Left ventricle myocardium inferior (tissue), 1 donor: ENCODE measurements around the gene ADD3. TPM values are rescaled to one million over a fixed set of nuclear protein-coding genes. Genes with fewer than 3 reads are reported as not detected.
A peak's percentile ranks its signal among the peaks of the same experiment; 100 is the strongest.

Experiments
- DNase-seq: peaks from one replicate; pipeline ENCODE4 v3.0.0-alpha.2; 2020
- H3K27ac ChIP-seq: fragments of 200-600 bp; replicated peaks from 2 replicates; pipeline ENCODE4 v1.8.0; 2021
- H3K27me3 ChIP-seq: fragments of 200-600 bp; 2 replicates; pipeline ENCODE4 v1.8.0; 2021; ENCODE audit warnings: low read depth
- H3K36me3 ChIP-seq: fragments of 200-600 bp; 2 replicates; pipeline ENCODE4 v1.8.0; 2021
- H3K4me1 ChIP-seq: fragments of 200-600 bp; 2 replicates; pipeline ENCODE4 v1.8.0; 2021
- H3K4me3 ChIP-seq: fragments of 200-600 bp; 2 replicates; pipeline ENCODE4 v1.8.0; 2021; ENCODE audit warnings: mild to moderate bottlenecking, moderate library complexity
- H3K9me3 ChIP-seq: fragments of 200-600 bp; replicated peaks from 2 replicates; pipeline ENCODE4 v1.8.0; 2021
- intact Hi-C: fragments of 100-400 bp; cut with micrococcal nuclease; formaldehyde crosslinking; loops from one replicate; pipeline ENCODE4 v1.11.0; 2022
- long read RNA-seq: library from polyadenylated mRNA; unstranded; transcript quantifications from one replicate; pipeline ENCODE4 v2.0.0, GENCODE V29; 2021
- total RNA-seq: library from RNA; stranded (reverse); fragmentation: NEBNext Ultra II Directional; extraction: Animal tissue kit (Norgen Biotek cat#: 25700); gene quantifications from one replicate; pipeline ENCODE4 v1.2.1, GENCODE V29; 2021
- TF ChIP-seq, protein P1 (sequence below): fragments of 200-600 bp; IDR thresholded peaks from 2 replicates; pipeline ENCODE4 v1.8.0; 2021; ENCODE audit warnings: antibody characterized with exemption, mild to moderate bottlenecking, borderline replicate concordance
- donor health status: DM: no; HTN: yes; CAD: no; lungs with severe emphysema.

The ADD3 gene
- total RNA-seq: 113 TPM
- long read RNA-seq, full-length matches to known transcripts: 201 of 252 reads
- long read RNA-seq, partial matches to known transcripts: 14 of 252 reads
- long read RNA-seq, other reads (novel, unspliced or antisense): 37 of 252 reads

DNA sequence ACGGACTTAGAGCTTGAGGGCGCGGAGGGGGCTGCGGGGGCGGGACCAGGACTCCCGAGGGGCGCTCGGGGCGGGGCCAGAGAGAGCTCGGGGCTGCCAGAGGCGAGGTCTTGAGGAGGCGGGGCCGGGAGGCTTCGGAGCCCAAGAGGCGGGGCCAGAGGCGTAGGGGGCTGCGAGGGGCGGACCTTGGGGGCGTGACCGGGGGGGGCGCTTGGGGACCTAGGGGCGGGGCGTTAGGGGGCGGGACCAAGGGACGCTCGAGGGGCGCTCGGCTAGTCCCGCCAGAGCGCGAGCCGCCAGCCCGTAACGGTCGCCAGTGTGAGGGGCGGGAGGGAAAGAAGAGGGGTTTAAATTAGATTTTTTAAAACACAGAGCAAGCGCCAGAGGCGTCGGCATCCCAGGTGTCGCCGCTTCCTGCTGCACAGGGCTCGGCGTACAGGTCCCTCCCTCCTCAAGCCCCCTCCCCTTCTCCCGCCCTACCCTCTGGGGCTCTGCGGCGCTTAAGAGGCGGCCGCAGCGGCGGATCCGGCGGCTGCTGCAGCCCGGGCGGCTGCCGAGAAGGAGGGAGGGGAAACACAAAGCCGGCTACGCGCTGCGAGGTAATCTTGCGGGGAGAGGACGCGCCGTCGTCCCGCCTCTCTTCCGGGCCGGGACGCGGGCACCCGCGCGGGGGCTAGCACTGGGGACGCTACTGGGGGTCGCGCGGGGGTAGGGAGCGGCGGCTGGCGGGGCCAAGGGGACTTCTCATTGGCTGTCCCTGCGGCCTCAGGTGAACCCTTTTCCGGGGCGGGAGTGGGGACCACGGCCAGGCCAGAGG lies at the start of gene ADD3:
Gene ADD3, plus strand, starts transcription at position 284 of the 817 bp plus-strand sequence. CDS start 92,670 bp downstream, outside the sequence.
- Histone ChIP-seq H3K27me3 (no peaks in the 10 kb centered on the region), H3K9me3 (no peaks in the 10 kb centered on the region), H3K36me3 (no peaks in the 10 kb centered on the region), H3K4me1 (peaks cover 88% of the 10 kb centered on the region), H3K4me3 (peak within 1 kb of the TSS; percentile 93), H3K27ac (peak within 1 kb of the TSS; percentile 99)
- peak; percentile 96 for DNase-seq
- intact Hi-C loops: loop anchor here (5.0 kb wide), 1 partner anchor 111 kb away; no protein-coding TSS in a partner anchor
- TF ChIP-seq, protein P1, sequence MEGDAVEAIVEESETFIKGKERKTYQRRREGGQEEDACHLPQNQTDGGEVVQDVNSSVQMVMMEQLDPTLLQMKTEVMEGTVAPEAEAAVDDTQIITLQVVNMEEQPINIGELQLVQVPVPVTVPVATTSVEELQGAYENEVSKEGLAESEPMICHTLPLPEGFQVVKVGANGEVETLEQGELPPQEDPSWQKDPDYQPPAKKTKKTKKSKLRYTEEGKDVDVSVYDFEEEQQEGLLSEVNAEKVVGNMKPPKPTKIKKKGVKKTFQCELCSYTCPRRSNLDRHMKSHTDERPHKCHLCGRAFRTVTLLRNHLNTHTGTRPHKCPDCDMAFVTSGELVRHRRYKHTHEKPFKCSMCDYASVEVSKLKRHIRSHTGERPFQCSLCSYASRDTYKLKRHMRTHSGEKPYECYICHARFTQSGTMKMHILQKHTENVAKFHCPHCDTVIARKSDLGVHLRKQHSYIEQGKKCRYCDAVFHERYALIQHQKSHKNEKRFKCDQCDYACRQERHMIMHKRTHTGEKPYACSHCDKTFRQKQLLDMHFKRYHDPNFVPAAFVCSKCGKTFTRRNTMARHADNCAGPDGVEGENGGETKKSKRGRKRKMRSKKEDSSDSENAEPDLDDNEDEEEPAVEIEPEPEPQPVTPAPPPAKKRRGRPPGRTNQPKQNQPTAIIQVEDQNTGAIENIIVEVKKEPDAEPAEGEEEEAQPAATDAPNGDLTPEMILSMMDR: no peak

- TF ChIP-seq, protein P1: no peak
Measured at GRCh38 chr10:109958059-109958458, 49.7 kb upstream of the ADD3 start.

GRCh38 chr10:109959259-109960145 lies 48.3 kb upstream of the ADD3 start:
- Histone ChIP-seq H3K4me3 (no peak overlapping the region), H3K4me1 (peaks cover 13% of the 10 kb centered on the region), H3K36me3 (no peaks in the 10 kb centered on the region), H3K27ac (no peak overlapping the region), H3K27me3 (no peaks in the 10 kb centered on the region), H3K9me3 (no peaks in the 10 kb centered on the region)
- intact Hi-C loops: no loop called here
- DNase-seq: no peak
- TF ChIP-seq, protein P1: no peak

More at GRCh38 chr10:109958059-109958458, 49.7 kb upstream of the ADD3 start:
- Histone ChIP-seq H3K27me3 (no peaks in the 10 kb centered on the region), H3K36me3 (no peaks in the 10 kb centered on the region), H3K27ac (no peak overlapping the region), H3K9me3 (peaks cover 5% of the 10 kb centered on the region), H3K4me3 (no peak overlapping the region), H3K4me1 (peaks cover 22% of the 10 kb centered on the region)
- intact Hi-C loops: no loop called here
- no peak for DNase-seq

DNA sequence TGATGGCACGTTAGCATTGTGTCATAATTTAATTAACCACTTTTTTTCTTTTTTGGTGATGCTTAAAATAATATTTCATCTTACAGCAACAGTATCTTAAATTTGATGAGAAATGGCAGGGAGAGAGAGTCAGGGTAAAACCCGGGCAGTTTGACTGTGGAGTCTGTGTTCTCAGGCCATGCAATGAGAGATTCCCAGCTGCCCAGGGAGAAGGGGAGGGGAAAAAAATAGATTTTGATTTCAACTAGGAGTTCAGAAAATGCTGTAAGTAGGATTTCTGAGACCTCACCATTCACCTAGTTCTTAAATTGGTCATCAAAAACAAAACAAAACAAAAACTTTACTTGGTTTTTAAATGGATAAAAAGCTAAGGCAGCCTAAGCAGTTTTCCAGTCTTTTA lies 47.1 kb upstream of the ADD3 start:
- DNase-seq: no peak
- Histone ChIP-seq H3K4me1 (peaks cover 17% of the 10 kb centered on the region), H3K9me3 (no peaks in the 10 kb centered on the region), H3K36me3 (no peaks in the 10 kb centered on the region), H3K27ac (peak overlapping the region; percentile 9), H3K27me3 (no peaks in the 10 kb centered on the region), H3K4me3 (no peak overlapping the region)
- TF ChIP-seq, protein P1: no peak
- intact Hi-C loops: no loop called here

- H3K9me3 ChIP-seq: no peaks in the 10 kb centered on the region
- H3K27me3 ChIP-seq: no peaks in the 10 kb centered on the region
- peaks cover 24% of the 10 kb centered on the region for H3K4me1 ChIP-seq
- H3K27ac ChIP-seq: peak overlapping the region; percentile 33
- TF ChIP-seq, protein P1: no peak
- intact Hi-C loops: no loop called here
- no peak for DNase-seq
- H3K36me3 ChIP-seq: no peaks in the 10 kb centered on the region
- H3K4me3 ChIP-seq: no peak overlapping the region
Measured at GRCh38 chr10:109961174-109962001, 46.4 kb upstream of the ADD3 start.
